Mesothelial cell of epicardium (in vitro differentiated cells): ENCODE measurements around the gene GALE. TPM values are rescaled to one million over a fixed set of nuclear protein-coding genes. Genes with fewer than 3 reads are reported as not detected.

ENCODE experiments used
- DNase-seq, 2 experiments: peaks; one replicate each; pipeline ENCODE4 v3.0.0; 2021; ENCODE audit warnings: low spot score in 2 of 2; ENCODE audit not compliant: unreplicated experiment in 2 of 2
- H3K27ac Mint-ChIP-seq: 2 replicates; pipeline ENCODE4 v1.8.0; 2021; ENCODE audit warnings: mixed read lengths
- H3K27me3 Mint-ChIP-seq: 2 replicates; pipeline ENCODE4 v1.8.0; 2021; ENCODE audit warnings: low read depth, mixed read lengths
- H3K36me3 Mint-ChIP-seq: 2 replicates; pipeline ENCODE4 v1.8.0; 2021; ENCODE audit warnings: mixed read lengths
- H3K4me1 Mint-ChIP-seq: 2 replicates; pipeline ENCODE4 v1.8.0; 2021; ENCODE audit warnings: mixed read lengths
- H3K4me3 Mint-ChIP-seq: 2 replicates; pipeline ENCODE4 v1.8.0; 2021; ENCODE audit warnings: mild to moderate bottlenecking, moderate library complexity, mixed read lengths
- H3K9me3 Mint-ChIP-seq: 2 replicates; pipeline ENCODE4 v1.8.0; 2021; ENCODE audit warnings: mixed read lengths
- CTCF ChIP-seq: fragments of 200-600 bp; sonication (generic); IDR thresholded peaks from one replicate; pipeline ENCODE4 v1.5.0; 2021; ENCODE audit warnings: antibody characterized with exemption; ENCODE audit not compliant: unreplicated experiment
- total RNA-seq: library from RNA; stranded (reverse); gene quantifications from 3 replicates; pipeline ENCODE4 v1.2.1, GENCODE V29; 2021

The GALE gene
- total RNA-seq, 1 donor from 2014 or later: 22.5 TPM

GRCh38 chr1:23748016-23748415, 52.5 kb downstream of the GALE start:
- Mint-ChIP-seq H3K27ac (no peak overlapping the region), H3K9me3 (no peaks in the 10 kb centered on the region), H3K4me1 (peaks cover 19% of the 10 kb centered on the region), H3K27me3 (no peaks in the 10 kb centered on the region), H3K36me3 (peaks cover 12% of the 10 kb centered on the region), H3K4me3 (no peak overlapping the region)
- TF ChIP-seq CTCF: no peak
- DNase-seq: no peak

Other genes starting within 250 kb of the GALE start
- gene ID3, start 241.3 kb downstream of the GALE start, total RNA-seq: 456 to 487 TPM (median 468 TPM) in 3 replicates
- gene RPL11, start 108.9 kb downstream of the GALE start, total RNA-seq: 1,158 to 1,228 TPM (median 1,198 TPM) in 3 replicates
- 28.4 to 31.5 TPM (median 30.4 TPM) in 3 replicates for gene ELOA, start 57.3 kb downstream of the GALE start, total RNA-seq
- 52.1 to 53.9 TPM (median 52.7 TPM) in 3 replicates for gene PITHD1, start 22.3 kb downstream of the GALE start, total RNA-seq
- gene LYPLA2, start 9.6 kb downstream of the GALE start, total RNA-seq: 75.5 to 79.1 TPM (median 76.3 TPM) in 3 replicates
- gene HMGCL, start 24.7 kb upstream of the GALE start, total RNA-seq: 27.4 to 30.7 TPM (median 29.2 TPM) in 3 replicates
- 18.9 to 21.3 TPM (median 19.0 TPM) in 3 replicates for gene FUCA1, start 67.5 kb upstream of the GALE start, total RNA-seq
- not detected in 3 replicates for gene CNR2, start 112.6 kb upstream of the GALE start, total RNA-seq
- gene PNRC2, start 159.1 kb upstream of the GALE start, total RNA-seq: 134 to 150 TPM (median 149 TPM) in 3 replicates
- gene SRSF10, start 179.6 kb upstream of the GALE start, total RNA-seq: 201 to 216 TPM (median 208 TPM) in 3 replicates